Suprapubic skin (tissue), 3 donors: ENCODE measurements around the gene NIPBL.

Experiments used
- POLR2AphosphoS5 ChIP-seq, 3 donors: sonication (generic); formaldehyde crosslinking; IDR thresholded peaks; one replicate each; pipeline ENCODE4 v1.6.1; 2017; ENCODE audit warnings: antibody characterized with exemption in 3 of 3
- TF ChIP-seq, protein P1 (sequence below), 2 donors: fragments of 200-600 bp in 1 of 2; fragments of 450-650 bp in 1 of 2; sonication (generic) in 1 of 2; IDR thresholded peaks; one replicate each; pipeline ENCODE4 v1.5.1; 2016 to 2019; ENCODE audit warnings: antibody characterized with exemption in 2 of 2, mild to moderate bottlenecking in 1 of 2, moderate library complexity in 1 of 2

DNA sequence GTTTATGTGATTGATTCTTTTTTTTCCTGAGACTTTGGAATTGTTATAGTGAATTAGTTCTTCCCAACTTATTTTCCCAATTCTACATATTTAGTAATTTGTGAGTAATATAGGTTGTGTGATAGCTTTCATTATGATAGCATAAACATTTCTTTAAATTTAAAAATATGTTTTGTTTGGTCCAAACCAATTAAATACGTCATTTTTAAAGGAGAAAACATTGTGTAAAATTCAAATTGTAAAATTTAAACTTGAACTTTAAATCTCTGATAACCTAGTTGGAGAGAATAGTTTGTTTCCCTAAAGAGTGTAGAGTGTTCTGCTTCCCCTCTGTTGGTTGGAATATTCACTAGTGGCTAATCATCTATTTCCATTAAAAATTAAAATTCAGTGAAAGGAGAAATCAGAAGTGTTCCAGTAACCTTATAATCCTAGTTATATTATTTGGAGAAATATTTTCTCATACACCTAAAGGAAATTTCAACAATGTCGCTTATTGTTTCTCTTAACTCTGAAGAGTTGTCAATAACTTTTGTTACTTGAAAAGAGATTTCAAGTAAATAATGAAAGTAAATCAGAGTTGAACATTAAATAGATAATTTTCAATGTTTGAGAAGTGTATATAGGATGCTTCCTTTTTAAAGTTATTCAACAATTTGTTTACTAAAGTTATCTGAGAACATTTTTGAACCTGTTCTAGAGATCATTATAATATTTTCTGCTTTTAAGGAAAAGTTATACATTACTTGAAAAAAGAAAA lies 2.9 kb downstream of the NIPBL start:
- TF ChIP-seq, protein P1, sequence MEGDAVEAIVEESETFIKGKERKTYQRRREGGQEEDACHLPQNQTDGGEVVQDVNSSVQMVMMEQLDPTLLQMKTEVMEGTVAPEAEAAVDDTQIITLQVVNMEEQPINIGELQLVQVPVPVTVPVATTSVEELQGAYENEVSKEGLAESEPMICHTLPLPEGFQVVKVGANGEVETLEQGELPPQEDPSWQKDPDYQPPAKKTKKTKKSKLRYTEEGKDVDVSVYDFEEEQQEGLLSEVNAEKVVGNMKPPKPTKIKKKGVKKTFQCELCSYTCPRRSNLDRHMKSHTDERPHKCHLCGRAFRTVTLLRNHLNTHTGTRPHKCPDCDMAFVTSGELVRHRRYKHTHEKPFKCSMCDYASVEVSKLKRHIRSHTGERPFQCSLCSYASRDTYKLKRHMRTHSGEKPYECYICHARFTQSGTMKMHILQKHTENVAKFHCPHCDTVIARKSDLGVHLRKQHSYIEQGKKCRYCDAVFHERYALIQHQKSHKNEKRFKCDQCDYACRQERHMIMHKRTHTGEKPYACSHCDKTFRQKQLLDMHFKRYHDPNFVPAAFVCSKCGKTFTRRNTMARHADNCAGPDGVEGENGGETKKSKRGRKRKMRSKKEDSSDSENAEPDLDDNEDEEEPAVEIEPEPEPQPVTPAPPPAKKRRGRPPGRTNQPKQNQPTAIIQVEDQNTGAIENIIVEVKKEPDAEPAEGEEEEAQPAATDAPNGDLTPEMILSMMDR (IDR thresholded peaks at IDR 0.05), result no peak
- TF ChIP-seq POLR2AphosphoS5 (IDR thresholded peaks at IDR 0.05), result no peak
